ENCODE data around the gene MEF2A. TPM values are rescaled to one million over a fixed set of nuclear protein-coding genes. Genes with fewer than 3 reads are reported as not detected.

The MEF2A gene
- total RNA-seq, 1 experiment from 2014 or later, result 19.6 TPM

DNA sequence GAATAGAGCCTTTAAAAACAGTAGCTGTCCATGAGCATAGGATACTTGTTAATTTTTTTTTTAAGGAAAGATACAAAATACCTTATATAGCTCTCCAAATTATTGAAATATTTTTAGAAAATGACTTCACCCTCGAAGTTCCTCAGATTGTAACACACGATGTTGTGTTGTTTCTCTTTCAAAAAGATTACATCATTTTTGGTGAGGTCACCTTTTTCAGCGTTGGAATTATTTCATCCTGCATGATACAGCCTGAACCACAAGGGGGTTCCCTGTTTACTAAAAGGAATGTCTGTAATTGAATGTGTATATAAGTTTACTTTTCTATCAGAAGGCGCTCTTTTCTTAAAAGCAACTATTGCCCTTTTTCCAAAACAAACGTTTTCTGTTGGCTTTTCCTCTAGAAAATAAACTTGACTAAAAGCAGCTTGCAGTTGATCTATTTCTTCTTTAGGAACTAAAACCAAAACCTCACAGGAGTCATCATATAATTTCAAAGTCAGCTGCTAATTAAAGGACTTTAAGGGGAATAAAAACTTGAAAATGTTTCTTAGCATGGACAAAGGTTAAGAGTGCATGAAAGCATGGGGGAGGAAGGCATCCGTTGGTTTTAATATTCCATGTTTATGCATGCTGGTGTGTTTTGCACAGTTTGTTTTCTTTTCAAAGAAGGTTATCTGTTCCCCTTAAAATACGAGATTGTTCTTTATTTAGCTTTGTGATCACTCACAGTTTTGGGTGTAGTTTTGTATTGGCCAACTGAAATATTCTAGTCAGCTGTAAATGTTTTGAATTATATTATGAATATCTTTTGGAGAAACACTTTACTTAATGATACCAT, 138.0 kb downstream of the MEF2A start:
- DNase-seq, result peak in 1 of 2 experiments; percentile 46
- CTCF ChIA-PET, result interaction anchor here (0.6 to 2.1 kb wide), 18 partner anchors 10 to 898 kb away, joined by 3 to 38 read pairs (median 5); partner anchors contain the start of genes ASB7, LINS1, LRRC28 and LYSMD4
- no TSS peak for BruUV-seq (replicated peaks)
- no peaks in the 10 kb centered on the region for H3K27me3 Mint-ChIP-seq (ENCODE audit: insufficient read depth, unreplicated experiment)
- Histone ChIP-seq H3K4me1 (peaks cover 3% of the 10 kb centered on the region; the same call in 1 of the 2 replicates), H3K9me3 (no peaks in the 10 kb centered on the region), H3K27me3 (replicated peaks; ENCODE audit: control insufficient read depth, insufficient read depth, low read length) (no peaks in the 10 kb centered on the region), H3K36me3 (ENCODE audit: control insufficient read depth, insufficient read depth, low read length) (no peaks in the 10 kb centered on the region), H3K4me3 (ENCODE audit: low read depth, low read length) (no peak overlapping the region)
- no peak overlapping the region for H3K27ac Mint-ChIP-seq (ENCODE audit: unreplicated experiment)
- POLR2A ChIA-PET, result interaction anchor here (1.0 to 1.1 kb wide), 2 partner anchors 29 to 137 kb away, joined by 4 to 7 read pairs; partner anchors contain the start of gene LYSMD4
- H3K4me3 Mint-ChIP-seq (ENCODE audit: unreplicated experiment), result no peak overlapping the region
- intact Hi-C loops (cut with micrococcal nuclease; ENCODE audit: unreplicated experiment), result loop anchor here (1.0 to 5.0 kb wide), 7 partner anchors 51 to 431 kb away; partner anchors contain the start of gene MEF2A
- TF ChIP-seq, protein P1, sequence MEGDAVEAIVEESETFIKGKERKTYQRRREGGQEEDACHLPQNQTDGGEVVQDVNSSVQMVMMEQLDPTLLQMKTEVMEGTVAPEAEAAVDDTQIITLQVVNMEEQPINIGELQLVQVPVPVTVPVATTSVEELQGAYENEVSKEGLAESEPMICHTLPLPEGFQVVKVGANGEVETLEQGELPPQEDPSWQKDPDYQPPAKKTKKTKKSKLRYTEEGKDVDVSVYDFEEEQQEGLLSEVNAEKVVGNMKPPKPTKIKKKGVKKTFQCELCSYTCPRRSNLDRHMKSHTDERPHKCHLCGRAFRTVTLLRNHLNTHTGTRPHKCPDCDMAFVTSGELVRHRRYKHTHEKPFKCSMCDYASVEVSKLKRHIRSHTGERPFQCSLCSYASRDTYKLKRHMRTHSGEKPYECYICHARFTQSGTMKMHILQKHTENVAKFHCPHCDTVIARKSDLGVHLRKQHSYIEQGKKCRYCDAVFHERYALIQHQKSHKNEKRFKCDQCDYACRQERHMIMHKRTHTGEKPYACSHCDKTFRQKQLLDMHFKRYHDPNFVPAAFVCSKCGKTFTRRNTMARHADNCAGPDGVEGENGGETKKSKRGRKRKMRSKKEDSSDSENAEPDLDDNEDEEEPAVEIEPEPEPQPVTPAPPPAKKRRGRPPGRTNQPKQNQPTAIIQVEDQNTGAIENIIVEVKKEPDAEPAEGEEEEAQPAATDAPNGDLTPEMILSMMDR (IDR thresholded peaks at IDR 0.05; ENCODE audit: insufficient read depth in 1 of 2, low read depth in 1 of 2, low read length in 1 of 2, severe bottlenecking in 1 of 2, unreplicated experiment in 1 of 2), result peak; percentile 6 to 10
- H3K4me1 Mint-ChIP-seq (ENCODE audit: low read depth, unreplicated experiment), result peaks cover 12% of the 10 kb centered on the region
- H3K9me3 Mint-ChIP-seq (ENCODE audit: unreplicated experiment), result no peaks in the 10 kb centered on the region
- H3K36me3 Mint-ChIP-seq (ENCODE audit: insufficient read depth, unreplicated experiment), result no peaks in the 10 kb centered on the region

DNA sequence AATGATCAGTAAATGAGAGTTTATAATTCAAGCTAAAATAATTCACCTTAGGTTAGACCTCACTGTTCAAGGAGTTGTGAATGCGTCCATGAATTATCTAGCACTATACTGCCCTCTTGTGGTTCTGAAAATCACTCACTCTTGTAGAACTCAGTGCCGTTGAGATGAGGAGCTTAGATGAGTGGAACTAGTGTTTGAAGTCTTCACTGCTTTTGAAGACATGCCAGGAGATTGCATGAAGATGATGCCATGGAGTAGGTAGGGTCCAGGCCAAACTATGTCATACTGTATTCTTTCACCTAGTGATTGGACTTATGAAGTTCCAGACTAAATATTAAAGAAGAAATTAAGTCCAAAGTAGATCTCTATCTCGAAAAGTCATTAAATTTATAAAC, 138.7 kb downstream of the MEF2A start:
- Histone ChIP-seq H3K36me3 (ENCODE audit: control insufficient read depth, insufficient read depth, low read length) (no peaks in the 10 kb centered on the region), H3K27me3 (replicated peaks; ENCODE audit: control insufficient read depth, insufficient read depth, low read length) (no peaks in the 10 kb centered on the region), H3K9me3 (no peaks in the 10 kb centered on the region), H3K4me1 (peaks cover 3% of the 10 kb centered on the region; the same call in 1 of the 2 replicates), H3K4me3 (ENCODE audit: low read depth, low read length) (no peak overlapping the region)
- ChIA-PET CTCF (interaction anchor here (0.6 to 2.1 kb wide), 21 partner anchors 10 to 898 kb away, joined by 3 to 38 read pairs (median 5); partner anchors contain the start of genes ASB7, LINS1, LRRC28 and LYSMD4), POLR2A (interaction anchor here (0.6 to 1.1 kb wide), 3 partner anchors 29 to 690 kb away, joined by 3 to 7 read pairs (median 4); partner anchors contain the start of gene LYSMD4)
- no peak overlapping the region for H3K4me3 Mint-ChIP-seq (ENCODE audit: unreplicated experiment)
- no peak overlapping the region for H3K27ac Mint-ChIP-seq (ENCODE audit: unreplicated experiment)
- intact Hi-C loops (cut with micrococcal nuclease; ENCODE audit: unreplicated experiment), result loop anchor here (1.0 to 5.0 kb wide), 7 partner anchors 51 to 431 kb away; partner anchors contain the start of gene MEF2A
- peaks cover 12% of the 10 kb centered on the region for H3K4me1 Mint-ChIP-seq (ENCODE audit: low read depth, unreplicated experiment)
- TF ChIP-seq, protein P1 (IDR thresholded peaks at IDR 0.05; ENCODE audit: insufficient read depth in 1 of 2, low read depth in 1 of 2, low read length in 1 of 2, severe bottlenecking in 1 of 2, unreplicated experiment in 1 of 2), result peak; percentile 42 to 64
- H3K36me3 Mint-ChIP-seq (ENCODE audit: insufficient read depth, unreplicated experiment), result no peaks in the 10 kb centered on the region
- no TSS peak for BruUV-seq (replicated peaks)
- no peaks in the 10 kb centered on the region for H3K9me3 Mint-ChIP-seq (ENCODE audit: unreplicated experiment)
- H3K27me3 Mint-ChIP-seq (ENCODE audit: insufficient read depth, unreplicated experiment), result no peaks in the 10 kb centered on the region
- DNase-seq, result peak in 1 of 2 experiments; percentile 72

GRCh38 chr15:99706557-99707303, 140.9 kb downstream of the MEF2A start:
- ChIA-PET CTCF (no interaction called here), POLR2A (no interaction called here)
- H3K27ac Mint-ChIP-seq (ENCODE audit: unreplicated experiment), result no peak overlapping the region
- no peaks in the 10 kb centered on the region for H3K36me3 Mint-ChIP-seq (ENCODE audit: insufficient read depth, unreplicated experiment)
- peaks cover 12% of the 10 kb centered on the region for H3K4me1 Mint-ChIP-seq (ENCODE audit: low read depth, unreplicated experiment)
- intact Hi-C loops (cut with micrococcal nuclease; ENCODE audit: unreplicated experiment), result no loop called here
- H3K27me3 Mint-ChIP-seq (ENCODE audit: insufficient read depth, unreplicated experiment), result no peaks in the 10 kb centered on the region
- DNase-seq, result no peak
- no peaks in the 10 kb centered on the region for H3K9me3 Mint-ChIP-seq (ENCODE audit: unreplicated experiment)
- BruUV-seq (replicated peaks), result no TSS peak
- no peak overlapping the region for H3K4me3 ChIP-seq (ENCODE audit: low read depth, low read length)
- no peaks in the 10 kb centered on the region for H3K9me3 ChIP-seq
- peaks cover 3% of the 10 kb centered on the region; the same call in 1 of the 2 replicates for H3K4me1 ChIP-seq
- no peaks in the 10 kb centered on the region for H3K27me3 ChIP-seq (replicated peaks; ENCODE audit: control insufficient read depth, insufficient read depth, low read length)
- TF ChIP-seq, protein P1 (IDR thresholded peaks at IDR 0.05; ENCODE audit: insufficient read depth in 1 of 2, low read depth in 1 of 2, low read length in 1 of 2, severe bottlenecking in 1 of 2, unreplicated experiment in 1 of 2), result no peak
- no peak overlapping the region for H3K4me3 Mint-ChIP-seq (ENCODE audit: unreplicated experiment)
- no peaks in the 10 kb centered on the region for H3K36me3 ChIP-seq (ENCODE audit: control insufficient read depth, insufficient read depth, low read length)

Measured in Caco-2 (cell line).